WTC11 (cell line): ENCODE results near the gene MYO16. TPM values are rescaled to one million over a fixed set of nuclear protein-coding genes. Genes with fewer than 3 reads are reported as not detected.

ENCODE experiments used
- ATAC-seq: fragments of 200-7000 bp; cut with Tn5 transposase; 2 replicates; pipeline ENCODE4 v1.10.0; 2021; ENCODE audit warnings: mild to moderate bottlenecking, moderate library complexity
- CTCF ChIA-PET: fragments of 300-600 bp; sonication (Branson Sonifier 250); formaldehyde crosslinking; loops from one replicate; lab custom pipeline; 2021; ENCODE audit warnings: antibody characterized with exemption; lab: Charles Lee
- POLR2A ChIA-PET: fragments of 350-600 bp; sonication (Branson Sonifier 250); formaldehyde crosslinking; loops from one replicate; lab custom pipeline; 2021; ENCODE audit warnings: antibody characterized with exemption; lab: Charles Lee
- DNase-seq: peaks from one replicate; pipeline ENCODE4 v3.0.0; 2021; ENCODE audit warnings: low spot score
- H3K27ac Mint-ChIP-seq: 2 replicates; pipeline ENCODE4 v1.8.0; 2021; ENCODE audit warnings: mixed read lengths
- H3K27me3 Mint-ChIP-seq: 2 replicates; pipeline ENCODE4 v1.8.0; 2021; ENCODE audit warnings: low read depth, mild to moderate bottlenecking, moderate library complexity, mixed read lengths
- H3K36me3 Mint-ChIP-seq: 2 replicates; pipeline ENCODE4 v1.8.0; 2021; ENCODE audit warnings: mixed read lengths
- H3K4me1 Mint-ChIP-seq: 2 replicates; pipeline ENCODE4 v1.8.0; 2022; ENCODE audit warnings: mixed read lengths
- H3K4me3 Mint-ChIP-seq: 2 replicates; pipeline ENCODE4 v1.8.0; 2021; ENCODE audit warnings: mild to moderate bottlenecking, moderate library complexity, mixed read lengths
- H3K9me3 Mint-ChIP-seq: 2 replicates; pipeline ENCODE4 v1.8.0; 2021; ENCODE audit warnings: mixed read lengths
- AFF4 ChIP-seq: sonication (generic); formaldehyde crosslinking; IDR thresholded peaks from 2 replicates; pipeline ENCODE4 v1.8.1; 2023; ENCODE audit warnings: mild to moderate bottlenecking, missing genetic modification reagents, borderline replicate concordance
- MAX ChIP-seq: sonication (generic); formaldehyde crosslinking; IDR thresholded peaks from 2 replicates; pipeline ENCODE4 v1.8.0; 2022; ENCODE audit warnings: mild to moderate bottlenecking, missing genetic modification reagents
- NR1H2 ChIP-seq: sonication (generic); formaldehyde crosslinking; IDR thresholded peaks from 2 replicates; pipeline ENCODE4 v1.9.0; 2021; ENCODE audit warnings: mild to moderate bottlenecking, moderate library complexity, missing genetic modification reagents
- USF1 ChIP-seq: sonication (generic); formaldehyde crosslinking; IDR thresholded peaks from 2 replicates; pipeline ENCODE4 v1.8.0; 2022; ENCODE audit warnings: mild to moderate bottlenecking, missing genetic modification reagents
- ZMAT4 ChIP-seq: fragments of 250-450 bp; sonication (Bioruptor Pico); IDR thresholded peaks from 2 replicates; pipeline ENCODE4 v1.9.0; 2021; ENCODE audit warnings: mild to moderate bottlenecking
- ZNF532 ChIP-seq: fragments of 250-450 bp; sonication (Bioruptor Pico); IDR thresholded peaks from 2 replicates; pipeline ENCODE4 v1.9.0; 2021; ENCODE audit warnings: mild to moderate bottlenecking, borderline replicate concordance
- total RNA-seq: library from RNA; stranded (reverse); gene quantifications from 3 replicates; pipeline ENCODE4 v1.2.3, GENCODE V29; 2021
- TF ChIP-seq, protein P1 (sequence below): sonication (generic); formaldehyde crosslinking; conservative IDR thresholded peaks from 2 replicates; pipeline ENCODE4 v1.8.1; 2023; ENCODE audit warnings: mild to moderate bottlenecking, low read depth, missing genetic modification reagents, moderate library complexity
- TF ChIP-seq, protein P2 (sequence below): sonication (generic); formaldehyde crosslinking; IDR thresholded peaks from 2 replicates; pipeline ENCODE4 v1.8.1; 2023; ENCODE audit warnings: mild to moderate bottlenecking, moderate library complexity, missing genetic modification reagents
- TF ChIP-seq, protein P3 (sequence below): sonication (generic); formaldehyde crosslinking; IDR thresholded peaks from 2 replicates; pipeline ENCODE4 v1.8.0; 2023; ENCODE audit warnings: mild to moderate bottlenecking, missing genetic modification reagents

The MYO16 gene
- total RNA-seq, 1 experiment from 2014 or later: 0.09 TPM

DNA sequence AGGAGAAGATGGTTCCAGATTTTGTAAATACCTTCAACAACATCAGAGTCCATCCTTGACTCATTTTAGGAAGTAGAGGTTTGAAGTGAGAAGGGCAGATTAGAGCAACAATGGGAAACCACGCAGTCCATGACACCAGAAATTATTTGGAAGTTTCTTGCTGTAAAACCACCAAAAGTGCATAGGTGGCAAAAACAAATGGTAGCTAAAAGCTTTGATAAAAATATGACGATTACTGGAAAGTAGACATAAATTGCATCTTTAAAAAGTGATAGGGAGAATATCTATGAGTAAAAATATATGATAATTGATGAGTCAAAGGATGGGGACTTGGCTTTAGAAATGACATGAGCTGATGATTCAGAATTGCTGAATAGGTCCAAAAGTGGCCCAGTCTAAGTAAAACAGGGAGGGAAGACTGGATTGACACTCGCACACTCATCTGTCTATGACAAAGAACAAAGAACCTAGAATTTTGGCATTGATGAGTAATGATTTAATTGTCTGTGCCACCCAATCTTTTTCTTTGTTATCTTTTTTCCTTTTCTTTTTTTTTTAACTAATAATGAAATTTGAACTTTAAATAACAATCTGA is 472.2 kb downstream of the MYO16 start (continued):
- TF ChIP-seq, protein P1, sequence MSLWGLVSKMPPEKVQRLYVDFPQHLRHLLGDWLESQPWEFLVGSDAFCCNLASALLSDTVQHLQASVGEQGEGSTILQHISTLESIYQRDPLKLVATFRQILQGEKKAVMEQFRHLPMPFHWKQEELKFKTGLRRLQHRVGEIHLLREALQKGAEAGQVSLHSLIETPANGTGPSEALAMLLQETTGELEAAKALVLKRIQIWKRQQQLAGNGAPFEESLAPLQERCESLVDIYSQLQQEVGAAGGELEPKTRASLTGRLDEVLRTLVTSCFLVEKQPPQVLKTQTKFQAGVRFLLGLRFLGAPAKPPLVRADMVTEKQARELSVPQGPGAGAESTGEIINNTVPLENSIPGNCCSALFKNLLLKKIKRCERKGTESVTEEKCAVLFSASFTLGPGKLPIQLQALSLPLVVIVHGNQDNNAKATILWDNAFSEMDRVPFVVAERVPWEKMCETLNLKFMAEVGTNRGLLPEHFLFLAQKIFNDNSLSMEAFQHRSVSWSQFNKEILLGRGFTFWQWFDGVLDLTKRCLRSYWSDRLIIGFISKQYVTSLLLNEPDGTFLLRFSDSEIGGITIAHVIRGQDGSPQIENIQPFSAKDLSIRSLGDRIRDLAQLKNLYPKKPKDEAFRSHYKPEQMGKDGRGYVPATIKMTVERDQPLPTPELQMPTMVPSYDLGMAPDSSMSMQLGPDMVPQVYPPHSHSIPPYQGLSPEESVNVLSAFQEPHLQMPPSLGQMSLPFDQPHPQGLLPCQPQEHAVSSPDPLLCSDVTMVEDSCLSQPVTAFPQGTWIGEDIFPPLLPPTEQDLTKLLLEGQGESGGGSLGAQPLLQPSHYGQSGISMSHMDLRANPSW: no peak
- TF ChIP-seq, protein P2, sequence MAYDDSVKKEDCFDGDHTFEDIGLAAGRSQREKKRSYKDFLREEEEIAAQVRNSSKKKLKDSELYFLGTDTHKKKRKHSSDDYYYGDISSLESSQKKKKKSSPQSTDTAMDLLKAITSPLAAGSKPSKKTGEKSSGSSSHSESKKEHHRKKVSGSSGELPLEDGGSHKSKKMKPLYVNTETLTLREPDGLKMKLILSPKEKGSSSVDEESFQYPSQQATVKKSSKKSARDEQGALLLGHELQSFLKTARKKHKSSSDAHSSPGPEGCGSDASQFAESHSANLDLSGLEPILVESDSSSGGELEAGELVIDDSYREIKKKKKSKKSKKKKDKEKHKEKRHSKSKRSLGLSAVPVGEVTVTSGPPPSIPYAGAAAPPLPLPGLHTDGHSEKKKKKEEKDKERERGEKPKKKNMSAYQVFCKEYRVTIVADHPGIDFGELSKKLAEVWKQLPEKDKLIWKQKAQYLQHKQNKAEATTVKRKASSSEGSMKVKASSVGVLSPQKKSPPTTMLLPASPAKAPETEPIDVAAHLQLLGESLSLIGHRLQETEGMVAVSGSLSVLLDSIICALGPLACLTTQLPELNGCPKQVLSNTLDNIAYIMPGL (CRISPR knock-in tag): no peak
- TF ChIP-seq MAX: no peak
- TF ChIP-seq, protein P3, sequence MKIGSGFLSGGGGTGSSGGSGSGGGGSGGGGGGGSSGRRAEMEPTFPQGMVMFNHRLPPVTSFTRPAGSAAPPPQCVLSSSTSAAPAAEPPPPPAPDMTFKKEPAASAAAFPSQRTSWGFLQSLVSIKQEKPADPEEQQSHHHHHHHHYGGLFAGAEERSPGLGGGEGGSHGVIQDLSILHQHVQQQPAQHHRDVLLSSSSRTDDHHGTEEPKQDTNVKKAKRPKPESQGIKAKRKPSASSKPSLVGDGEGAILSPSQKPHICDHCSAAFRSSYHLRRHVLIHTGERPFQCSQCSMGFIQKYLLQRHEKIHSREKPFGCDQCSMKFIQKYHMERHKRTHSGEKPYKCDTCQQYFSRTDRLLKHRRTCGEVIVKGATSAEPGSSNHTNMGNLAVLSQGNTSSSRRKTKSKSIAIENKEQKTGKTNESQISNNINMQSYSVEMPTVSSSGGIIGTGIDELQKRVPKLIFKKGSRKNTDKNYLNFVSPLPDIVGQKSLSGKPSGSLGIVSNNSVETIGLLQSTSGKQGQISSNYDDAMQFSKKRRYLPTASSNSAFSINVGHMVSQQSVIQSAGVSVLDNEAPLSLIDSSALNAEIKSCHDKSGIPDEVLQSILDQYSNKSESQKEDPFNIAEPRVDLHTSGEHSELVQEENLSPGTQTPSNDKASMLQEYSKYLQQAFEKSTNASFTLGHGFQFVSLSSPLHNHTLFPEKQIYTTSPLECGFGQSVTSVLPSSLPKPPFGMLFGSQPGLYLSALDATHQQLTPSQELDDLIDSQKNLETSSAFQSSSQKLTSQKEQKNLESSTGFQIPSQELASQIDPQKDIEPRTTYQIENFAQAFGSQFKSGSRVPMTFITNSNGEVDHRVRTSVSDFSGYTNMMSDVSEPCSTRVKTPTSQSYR (CRISPR knock-in tag): no peak
- TF ChIP-seq, all 79 proteins: peak for 0

GRCh38 chr13:109105899-109106298 is 476.5 kb downstream of the MYO16 start:
- Mint-ChIP-seq H3K4me3 (no peak overlapping the region), H3K36me3 (no peaks in the 10 kb centered on the region), H3K4me1 (no peaks in the 10 kb centered on the region), H3K27me3 (no peaks in the 10 kb centered on the region), H3K27ac (no peak overlapping the region), H3K9me3 (no peaks in the 10 kb centered on the region)
- TF ChIP-seq USF1 (CRISPR knock-in tag) (no peak), ZNF532 (no peak), ZMAT4 (CRISPR knock-in tag) (no peak), AFF4 (no peak), NR1H2 (CRISPR knock-in tag) (no peak)
- TF ChIP-seq, protein P1: no peak
- ChIA-PET CTCF (no interaction called here), POLR2A (no interaction called here)
- DNase-seq (no peak), ATAC-seq (no peak)
